SU-DHL-6 (cell line): Measurements from ENCODE around the gene SYNGR1.

Experiments
- H2AFZ ChIP-seq: fragments of 200-600 bp; sonication (generic); 2 replicates; pipeline ENCODE4 v1.6.1; 2014; ENCODE audit warnings: low read depth, mild to moderate bottlenecking, moderate library complexity, mixed read lengths, antibody characterized with exemption, low read length; ENCODE audit not compliant: severe bottlenecking
- H3F3A ChIP-seq: fragments of 200-600 bp; shearing (Covaris generic); 2 replicates; pipeline ENCODE4 v1.6.0; 2016; ENCODE audit warnings: antibody characterized with exemption, mild to moderate bottlenecking; ENCODE audit not compliant: insufficient read depth
- H3K27ac ChIP-seq: fragments of 200-600 bp; sonication (generic); 2 replicates; pipeline ENCODE4 v1.5.1; 2016; ENCODE audit warnings: low read depth, mild to moderate bottlenecking, low read length, moderate library complexity, mixed read lengths
- H3K27me3 ChIP-seq: fragments of 200-600 bp; sonication (generic), shearing (Covaris generic); 2 replicates; pipeline ENCODE4 v1.6.0; 2014; ENCODE audit warnings: mild to moderate bottlenecking, low read length
- H3K36me3 ChIP-seq: fragments of 200-600 bp; sonication (generic); 2 replicates; pipeline ENCODE4 v1.6.1; 2014; ENCODE audit warnings: mild to moderate bottlenecking, low read length, mixed read lengths
- H3K4me2 ChIP-seq: fragments of 300-600, 200-600 bp; shearing (Covaris generic), sonication (generic); 2 replicates; pipeline ENCODE4 v1.6.0; 2014; ENCODE audit warnings: low read length, low read depth, mild to moderate bottlenecking; ENCODE audit not compliant: poor library complexity, severe bottlenecking
- H3K4me3 ChIP-seq: fragments of 200-600 bp; sonication (generic); 2 replicates; pipeline ENCODE4 v1.5.1; 2014; ENCODE audit warnings: antibody characterized with exemption, low read length, mild to moderate bottlenecking, mixed read lengths; ENCODE audit not compliant: insufficient read depth, poor library complexity, severe bottlenecking
- H3K79me2 ChIP-seq: fragments of 200-600 bp; sonication (generic); 2 replicates; pipeline ENCODE4 v1.6.1; 2014; ENCODE audit warnings: mild to moderate bottlenecking, low read length, moderate library complexity; ENCODE audit not compliant: insufficient read depth
- H3K9ac ChIP-seq: fragments of 200-600 bp; sonication (generic); 2 replicates; pipeline ENCODE4 v1.7.0; 2014; ENCODE audit warnings: mild to moderate bottlenecking, low read length
- H3K9me2 ChIP-seq: fragments of 200-600 bp; sonication (generic); replicated peaks from 2 replicates; pipeline ENCODE4 v1.6.1; 2014; ENCODE audit warnings: low read length; ENCODE audit not compliant: insufficient read depth
- H3K9me3 ChIP-seq: fragments of 200-600 bp; sonication (generic); 2 replicates; pipeline ENCODE4 v1.6.1; 2014; ENCODE audit warnings: low read length, mixed read lengths; ENCODE audit not compliant: insufficient read depth
- H4K20me1 ChIP-seq: fragments of 200-600 bp; sonication (generic); 2 replicates; pipeline ENCODE4 v1.6.1; 2014; ENCODE audit warnings: low read depth, mild to moderate bottlenecking, antibody characterized with exemption, low read length, moderate library complexity, mixed read lengths
- CTCF ChIP-seq: fragments of 200-600 bp; sonication (generic); IDR thresholded peaks from one replicate; pipeline ENCODE4 v1.5.1; 2017; ENCODE audit warnings: antibody characterized with exemption, mild to moderate bottlenecking, low read length, moderate library complexity; ENCODE audit not compliant: insufficient read depth, poor library complexity, severe bottlenecking
- EZH2phosphoT487 ChIP-seq: fragments of 200-600 bp; sonication (generic), shearing (Covaris generic); conservative IDR thresholded peaks from 2 replicates; pipeline ENCODE4 v1.6.1; 2018; ENCODE audit warnings: mild to moderate bottlenecking, antibody characterized with exemption, low read length, moderate library complexity, mixed read lengths

SYNGR1 gene

GRCh38 chr22:39349967-39350726, at the start of gene SYNGR1:
SYNGR1 (plus strand) TSS chr22:39349991; CDS start chr22:39350011, 20 bp downstream.
- H3K27me3 ChIP-seq, result no peaks in the 10 kb centered on the region
- H3K79me2 ChIP-seq, result no peaks in the 10 kb centered on the region
- peak within 1 kb of the TSS; percentile 53 for H3K27ac ChIP-seq
- TF ChIP-seq EZH2phosphoT487, result no peak
- H3K9ac ChIP-seq, result peak within 1 kb of the TSS; percentile 61
- H3K9me2 ChIP-seq, result no peaks in the 10 kb centered on the region
- H3K4me3 ChIP-seq, result peak within 1 kb of the TSS; percentile 55
- H3K4me2 ChIP-seq, result peak within 1 kb of the TSS; percentile 53
- no peaks in the 10 kb centered on the region for H3K9me3 ChIP-seq
- no peaks in the 10 kb centered on the region for H3K36me3 ChIP-seq
- peak within 1 kb of the TSS; percentile 51 for H2AFZ ChIP-seq
- H3F3A ChIP-seq, result no peaks in the 10 kb centered on the region
- no peaks in the 10 kb centered on the region for H4K20me1 ChIP-seq

- H3K4me2 ChIP-seq, result no peak overlapping the region
- no peaks in the 10 kb centered on the region for H3K9me3 ChIP-seq
- H3K27ac ChIP-seq, result no peak overlapping the region
- H3K79me2 ChIP-seq, result no peaks in the 10 kb centered on the region
- H3F3A ChIP-seq, result no peaks in the 10 kb centered on the region
- TF ChIP-seq CTCF, result no peak
- no peak for TF ChIP-seq EZH2phosphoT487
- H3K4me3 ChIP-seq, result no peak overlapping the region
- no peaks in the 10 kb centered on the region for H4K20me1 ChIP-seq
- H2AFZ ChIP-seq, result no peak overlapping the region
- no peak overlapping the region for H3K9ac ChIP-seq
- no peaks in the 10 kb centered on the region for H3K9me2 ChIP-seq
- no peaks in the 10 kb centered on the region for H3K27me3 ChIP-seq
- no peaks in the 10 kb centered on the region for H3K36me3 ChIP-seq
These were observed 49.5 kb upstream of the SYNGR1 start for GRCh38 chr22:39300186-39300830.

GRCh38 chr22:39301108-39301507, 48.7 kb upstream of the SYNGR1 start:
- Histone ChIP-seq H3K4me3 (no peak overlapping the region), H3K36me3 (no peaks in the 10 kb centered on the region), H2AFZ (no peak overlapping the region), H3K9me2 (no peaks in the 10 kb centered on the region), H3K9me3 (no peaks in the 10 kb centered on the region), H3K79me2 (no peaks in the 10 kb centered on the region), H4K20me1 (no peaks in the 10 kb centered on the region), H3K27me3 (no peaks in the 10 kb centered on the region), H3K27ac (no peak overlapping the region), H3K9ac (no peak overlapping the region), H3K4me2 (no peak overlapping the region), H3F3A (no peaks in the 10 kb centered on the region)
- TF ChIP-seq EZH2phosphoT487 (no peak), CTCF (no peak)

- H3F3A ChIP-seq, result no peaks in the 10 kb centered on the region
These were observed 47.9 kb upstream of the SYNGR1 start for GRCh38 chr22:39301926-39302325.

More at GRCh38 chr22:39301926-39302325, 47.9 kb upstream of the SYNGR1 start:
- H3K36me3 ChIP-seq, result no peaks in the 10 kb centered on the region
- H3K27ac ChIP-seq, result no peak overlapping the region
- H4K20me1 ChIP-seq, result no peaks in the 10 kb centered on the region
- no peaks in the 10 kb centered on the region for H3K79me2 ChIP-seq
- no peak overlapping the region for H3K4me2 ChIP-seq
- no peak overlapping the region for H3K4me3 ChIP-seq
- H2AFZ ChIP-seq, result no peak overlapping the region
- no peaks in the 10 kb centered on the region for H3K27me3 ChIP-seq
- H3K9me2 ChIP-seq, result no peaks in the 10 kb centered on the region
- H3K9ac ChIP-seq, result no peak overlapping the region
- TF ChIP-seq EZH2phosphoT487, result no peak
- TF ChIP-seq CTCF, result no peak
- no peaks in the 10 kb centered on the region for H3K9me3 ChIP-seq
